Measurements from ENCODE around the gene MEGF6.

Gene MEGF6

GRCh38 chr1:3598051-3598491 lies 13.2 kb downstream of the MEGF6 start:
- H3K4me3 ChIP-seq (ENCODE audit: low read depth, low read length) = no peak overlapping the region
- no peak overlapping the region for H3K27ac ChIP-seq
- TF ChIP-seq, protein P1, sequence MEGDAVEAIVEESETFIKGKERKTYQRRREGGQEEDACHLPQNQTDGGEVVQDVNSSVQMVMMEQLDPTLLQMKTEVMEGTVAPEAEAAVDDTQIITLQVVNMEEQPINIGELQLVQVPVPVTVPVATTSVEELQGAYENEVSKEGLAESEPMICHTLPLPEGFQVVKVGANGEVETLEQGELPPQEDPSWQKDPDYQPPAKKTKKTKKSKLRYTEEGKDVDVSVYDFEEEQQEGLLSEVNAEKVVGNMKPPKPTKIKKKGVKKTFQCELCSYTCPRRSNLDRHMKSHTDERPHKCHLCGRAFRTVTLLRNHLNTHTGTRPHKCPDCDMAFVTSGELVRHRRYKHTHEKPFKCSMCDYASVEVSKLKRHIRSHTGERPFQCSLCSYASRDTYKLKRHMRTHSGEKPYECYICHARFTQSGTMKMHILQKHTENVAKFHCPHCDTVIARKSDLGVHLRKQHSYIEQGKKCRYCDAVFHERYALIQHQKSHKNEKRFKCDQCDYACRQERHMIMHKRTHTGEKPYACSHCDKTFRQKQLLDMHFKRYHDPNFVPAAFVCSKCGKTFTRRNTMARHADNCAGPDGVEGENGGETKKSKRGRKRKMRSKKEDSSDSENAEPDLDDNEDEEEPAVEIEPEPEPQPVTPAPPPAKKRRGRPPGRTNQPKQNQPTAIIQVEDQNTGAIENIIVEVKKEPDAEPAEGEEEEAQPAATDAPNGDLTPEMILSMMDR (IDR thresholded peaks at IDR 0.05) = no peak

GRCh38 chr1:3597599-3597964 lies 13.7 kb downstream of the MEGF6 start:
- Histone ChIP-seq H3K36me3 (ENCODE audit: control insufficient read depth, insufficient read depth, low read length) (no peaks in the 10 kb centered on the region), H3K4me2 (ENCODE audit: low read length) (no peak overlapping the region), H3K4me3 (ENCODE audit: low read depth, low read length) (no peak overlapping the region), H3K9ac (no peak overlapping the region), H3K4me1 (no peaks in the 10 kb centered on the region), H3K9me3 (ENCODE audit: control insufficient read depth, low read length) (no peaks in the 10 kb centered on the region), H2AFZ (no peak overlapping the region), H3K27ac (no peak overlapping the region), H3K79me2 (no peaks in the 10 kb centered on the region), H3K27me3 (ENCODE audit: control insufficient read depth, insufficient read depth, low read length) (no peaks in the 10 kb centered on the region)
- TF ChIP-seq, protein P1 (IDR thresholded peaks at IDR 0.05) = no peak

More at GRCh38 chr1:3598051-3598491, 13.2 kb downstream of the MEGF6 start:
- no peaks in the 10 kb centered on the region for H3K27me3 ChIP-seq (ENCODE audit: control insufficient read depth, insufficient read depth, low read length)
- no peak overlapping the region for H2AFZ ChIP-seq
- no peaks in the 10 kb centered on the region for H3K9me3 ChIP-seq (ENCODE audit: control insufficient read depth, low read length)
- H3K79me2 ChIP-seq = no peaks in the 10 kb centered on the region
- no peak overlapping the region for H3K9ac ChIP-seq
- no peaks in the 10 kb centered on the region for H3K4me1 ChIP-seq
- H3K36me3 ChIP-seq (ENCODE audit: control insufficient read depth, insufficient read depth, low read length) = no peaks in the 10 kb centered on the region
- no peak overlapping the region for H3K4me2 ChIP-seq (ENCODE audit: low read length)

DNA sequence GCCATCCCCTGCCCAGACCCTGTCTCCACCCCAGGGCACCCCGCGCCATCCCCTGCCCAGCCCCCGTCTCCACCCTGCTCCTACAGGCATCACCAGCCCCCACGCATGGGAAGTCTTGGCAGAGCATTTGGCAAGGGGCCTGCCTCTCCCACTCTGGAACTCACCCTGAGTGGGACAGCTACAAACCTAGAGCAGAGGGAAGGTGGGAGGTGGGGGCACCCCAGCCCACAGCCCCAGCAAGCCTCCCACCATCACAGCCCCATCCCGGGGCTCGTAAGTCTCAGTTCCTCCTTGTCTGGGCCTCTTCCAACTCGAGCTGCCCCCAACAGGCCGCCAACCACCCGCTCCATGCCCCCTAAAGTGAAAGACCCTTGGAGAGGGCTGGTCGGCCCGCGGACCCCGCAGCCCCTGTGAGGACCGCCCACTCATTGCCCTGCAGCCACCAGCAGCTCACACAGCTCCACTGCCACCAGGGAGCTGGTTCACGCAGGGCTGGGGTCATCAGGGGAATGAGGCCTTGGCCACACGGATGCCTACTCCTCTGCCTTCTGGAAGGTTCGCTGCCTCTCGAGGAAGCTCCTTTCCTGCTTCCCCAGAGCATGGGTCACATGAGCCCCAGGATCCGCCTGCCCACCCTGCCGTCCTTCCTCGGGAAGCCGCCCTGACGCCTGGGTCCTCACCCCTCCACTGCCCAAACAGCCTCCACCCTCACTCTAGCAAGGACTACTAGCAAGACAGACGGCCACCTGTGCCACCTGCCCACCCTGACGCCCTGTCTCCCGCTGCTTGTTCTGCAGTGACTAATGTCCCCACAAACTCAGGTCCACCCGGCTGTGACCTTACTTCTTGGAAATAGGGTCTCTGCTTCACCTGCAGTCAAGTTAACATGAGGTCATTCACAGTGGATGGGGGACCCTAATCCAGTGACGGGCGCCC lies 14.4 kb downstream of the MEGF6 start:
- no peaks in the 10 kb centered on the region for H3K27me3 ChIP-seq (ENCODE audit: control insufficient read depth, insufficient read depth, low read length)
- H3K9me3 ChIP-seq (ENCODE audit: control insufficient read depth, low read length) = no peaks in the 10 kb centered on the region
- no peak overlapping the region for H2AFZ ChIP-seq
- H3K4me2 ChIP-seq (ENCODE audit: low read length) = no peak overlapping the region
- no peaks in the 10 kb centered on the region for H3K36me3 ChIP-seq (ENCODE audit: control insufficient read depth, insufficient read depth, low read length)
- H3K27ac ChIP-seq = no peak overlapping the region
- H3K79me2 ChIP-seq = no peaks in the 10 kb centered on the region
- H3K4me3 ChIP-seq (ENCODE audit: low read depth, low read length) = no peak overlapping the region
- no peak overlapping the region for H3K9ac ChIP-seq
- TF ChIP-seq, protein P1 (IDR thresholded peaks at IDR 0.05) = no peak
- H3K4me1 ChIP-seq = no peaks in the 10 kb centered on the region

DNA sequence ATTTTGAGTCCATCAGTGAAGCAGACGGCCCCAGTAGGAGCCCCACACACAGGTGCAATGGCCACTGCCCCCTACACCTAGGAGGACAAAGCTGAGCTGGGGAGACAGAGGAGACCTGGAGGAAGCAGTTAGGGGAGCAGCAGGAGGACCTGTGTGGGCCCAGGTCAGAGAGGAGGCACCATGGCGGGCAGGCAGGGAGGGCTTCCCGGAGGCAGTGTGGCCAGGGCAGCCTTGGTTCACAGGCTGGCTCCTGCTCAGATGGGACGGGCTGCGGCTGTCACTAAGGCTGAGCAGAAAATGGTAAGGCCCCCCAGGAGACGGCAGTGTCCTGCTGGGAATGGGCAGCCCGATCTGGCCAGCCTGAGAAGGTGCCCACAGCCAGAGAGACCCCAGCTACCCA lies 15.4 kb downstream of the MEGF6 start:
- Histone ChIP-seq H3K79me2 (no peaks in the 10 kb centered on the region), H3K36me3 (ENCODE audit: control insufficient read depth, insufficient read depth, low read length) (no peaks in the 10 kb centered on the region), H3K4me1 (no peaks in the 10 kb centered on the region), H3K9me3 (ENCODE audit: control insufficient read depth, low read length) (no peaks in the 10 kb centered on the region), H3K4me3 (ENCODE audit: low read depth, low read length) (no peak overlapping the region), H3K27ac (no peak overlapping the region), H3K27me3 (ENCODE audit: control insufficient read depth, insufficient read depth, low read length) (no peaks in the 10 kb centered on the region), H2AFZ (no peak overlapping the region), H3K4me2 (ENCODE audit: low read length) (no peak overlapping the region), H3K9ac (no peak overlapping the region)
- TF ChIP-seq, protein P1 (IDR thresholded peaks at IDR 0.05) = no peak

Measured in parathyroid adenoma (tissue), 2 donors.